ENCODE data around the gene CCNY. TPM values are rescaled to one million over a fixed set of nuclear protein-coding genes. Genes with fewer than 3 reads are reported as not detected.
A peak's percentile ranks its signal among the peaks of the same experiment; 100 is the strongest.

Gene CCNY
- total and polyA plus RNA-seq, 3 experiments from 2014 or later, result 15.1 to 65.2 (median 58.4) TPM

DNA sequence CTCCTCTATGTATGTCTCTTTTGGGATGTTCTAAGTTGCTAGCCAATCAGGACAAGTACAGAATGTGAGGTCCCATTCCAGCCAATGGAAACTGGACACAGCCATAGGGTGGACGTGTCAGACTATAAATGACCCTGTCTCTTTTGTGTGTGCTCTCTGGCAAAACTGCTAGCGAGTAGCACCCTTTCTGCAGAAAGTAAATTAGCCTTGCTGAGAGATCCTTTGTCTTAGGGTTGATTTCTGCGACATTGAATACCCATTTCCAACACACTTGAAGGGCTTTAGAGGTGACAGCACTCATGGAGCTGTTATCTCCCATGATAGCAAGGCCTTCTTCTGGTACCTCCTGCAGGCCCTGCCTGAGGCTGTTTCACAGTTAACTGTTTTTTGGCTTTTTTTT lies 107.5 kb downstream of the CCNY start:
- Mint-ChIP-seq H3K36me3 (peaks cover 18 to 39% (median 22%) of the 10 kb centered on the region in 3 donors), H3K27me3 (peaks cover 0 to 1% of the 10 kb centered on the region in 2 donors), H3K4me1 (peaks cover 59 to 75% (median 70%) of the 10 kb centered on the region in 3 donors), H3K9me3 (peaks cover 31 to 60% (median 49%) of the 10 kb centered on the region in 5 donors), H3K4me3 (no peak overlapping the region), H3K27ac (peak overlapping the region in 1 of 8 donors; percentile 24)
- Histone ChIP-seq H3K27me3 (ENCODE audit: insufficient read depth, low read length, poor library complexity, severe bottlenecking) (no peaks in the 10 kb centered on the region), H3K4me3 (ENCODE audit: low read length) (no peak overlapping the region), H3K9me3 (ENCODE audit: low read length) (peaks cover 38% of the 10 kb centered on the region), H3K27ac (ENCODE audit: low read depth, low read length) (no peak overlapping the region), H3K36me3 (ENCODE audit: insufficient read depth, low read length) (no peaks in the 10 kb centered on the region), H3K4me1 (ENCODE audit: insufficient read depth, low read length) (peaks cover 33% of the 10 kb centered on the region)
- POLR2A ChIA-PET, result no interaction called here
- CTCF ChIA-PET, result no interaction called here
- no peak for DNase-seq

DNA sequence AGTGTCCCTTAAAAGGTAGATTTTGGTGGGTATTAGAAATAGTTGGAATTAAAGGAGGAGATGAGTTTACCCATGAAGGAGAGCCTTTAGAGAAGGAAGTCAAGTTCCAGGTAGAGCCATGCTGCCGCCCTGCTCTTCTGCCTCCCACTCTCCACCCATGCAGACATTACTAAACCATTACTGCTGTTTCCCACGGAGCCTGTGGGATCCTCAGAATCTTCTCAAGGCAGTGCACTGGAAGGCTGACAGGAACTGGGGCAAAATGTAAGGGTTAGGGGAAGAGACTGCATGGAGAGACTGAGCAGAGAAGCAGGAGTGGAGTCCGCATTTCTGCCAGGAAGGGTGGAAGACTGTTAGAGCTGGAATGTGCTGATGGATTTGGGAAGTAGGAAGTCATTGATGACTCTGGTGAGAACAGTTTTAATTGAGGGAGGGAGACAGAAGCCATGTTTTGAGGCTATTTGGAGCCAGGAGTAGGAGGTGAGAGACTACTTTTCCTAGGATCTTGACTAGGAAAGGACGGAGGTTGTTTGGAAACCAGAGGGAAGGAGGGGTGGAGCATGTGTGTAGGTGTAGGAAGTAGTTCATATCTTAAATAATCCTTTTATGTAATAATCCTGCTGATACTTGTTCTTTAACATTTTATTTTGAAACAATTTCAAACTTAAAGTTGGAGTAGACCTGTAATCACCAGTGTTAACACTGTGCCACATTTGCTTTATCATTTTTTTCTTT lies 109.0 kb downstream of the CCNY start:
- Mint-ChIP-seq H3K9me3 (peaks cover 22 to 48% (median 40%) of the 10 kb centered on the region in 5 donors), H3K27ac (peak overlapping the region in 4 of 8 donors; percentile 3 to 82 (median 28)), H3K4me1 (peaks cover 68 to 80% (median 78%) of the 10 kb centered on the region in 3 donors), H3K36me3 (peaks cover 12 to 32% (median 13%) of the 10 kb centered on the region in 3 donors), H3K27me3 (no peaks in the 10 kb centered on the region), H3K4me3 (peak overlapping the region in 1 of 7 donors; percentile 11)
- H3K27me3 ChIP-seq (ENCODE audit: insufficient read depth, low read length, poor library complexity, severe bottlenecking), result no peaks in the 10 kb centered on the region
- H3K36me3 ChIP-seq (ENCODE audit: insufficient read depth, low read length), result no peaks in the 10 kb centered on the region
- no peak for DNase-seq
- no peak overlapping the region for H3K27ac ChIP-seq (ENCODE audit: low read depth, low read length)
- peaks cover 35% of the 10 kb centered on the region for H3K9me3 ChIP-seq (ENCODE audit: low read length)
- ChIA-PET CTCF (no interaction called here), POLR2A (no interaction called here)
- H3K4me3 ChIP-seq (ENCODE audit: low read length), result no peak overlapping the region
- peaks cover 48% of the 10 kb centered on the region for H3K4me1 ChIP-seq (ENCODE audit: insufficient read depth, low read length)

DNA sequence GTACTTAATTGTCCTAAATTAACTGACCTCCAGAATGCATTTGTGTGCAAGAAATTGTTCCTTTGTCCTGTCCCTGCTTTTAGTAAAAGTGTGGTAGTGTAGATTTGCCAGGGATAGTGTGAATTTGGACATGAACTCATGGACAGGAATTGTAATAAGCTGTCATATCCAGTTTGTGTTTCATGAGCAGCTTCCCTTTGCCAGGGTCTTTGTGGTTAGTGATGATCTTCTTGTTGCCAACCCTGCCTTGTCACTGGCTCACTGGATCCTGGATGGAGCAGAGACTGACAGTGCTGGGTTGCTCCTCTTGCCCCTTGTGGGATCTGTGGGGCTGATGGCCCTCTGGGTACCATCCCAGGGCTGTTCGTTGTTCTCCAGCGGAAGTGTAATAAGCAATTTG lies 110.1 kb downstream of the CCNY start:
- Histone ChIP-seq H3K4me3 (ENCODE audit: low read length) (no peak overlapping the region), H3K4me1 (ENCODE audit: insufficient read depth, low read length) (peaks cover 59% of the 10 kb centered on the region), H3K27ac (ENCODE audit: low read depth, low read length) (no peak overlapping the region), H3K36me3 (ENCODE audit: insufficient read depth, low read length) (no peaks in the 10 kb centered on the region), H3K27me3 (ENCODE audit: insufficient read depth, low read length, poor library complexity, severe bottlenecking) (no peaks in the 10 kb centered on the region), H3K9me3 (ENCODE audit: low read length) (peaks cover 35% of the 10 kb centered on the region)
- H3K27ac Mint-ChIP-seq, result peak overlapping the region in 3 of 8 donors; percentile 20 to 84 (median 45)
- no peak for DNase-seq
- H3K36me3 Mint-ChIP-seq, result peaks cover 8 to 27% (median 13%) of the 10 kb centered on the region in 3 donors
- peaks cover 22 to 38% (median 35%) of the 10 kb centered on the region in 5 donors for H3K9me3 Mint-ChIP-seq
- H3K4me3 Mint-ChIP-seq, result peak overlapping the region in 1 of 7 donors; percentile 13
- H3K4me1 Mint-ChIP-seq, result peaks cover 70 to 80% (median 78%) of the 10 kb centered on the region in 3 donors
- H3K27me3 Mint-ChIP-seq, result no peaks in the 10 kb centered on the region
- ChIA-PET CTCF (no interaction called here), POLR2A (no interaction called here)

DNA sequence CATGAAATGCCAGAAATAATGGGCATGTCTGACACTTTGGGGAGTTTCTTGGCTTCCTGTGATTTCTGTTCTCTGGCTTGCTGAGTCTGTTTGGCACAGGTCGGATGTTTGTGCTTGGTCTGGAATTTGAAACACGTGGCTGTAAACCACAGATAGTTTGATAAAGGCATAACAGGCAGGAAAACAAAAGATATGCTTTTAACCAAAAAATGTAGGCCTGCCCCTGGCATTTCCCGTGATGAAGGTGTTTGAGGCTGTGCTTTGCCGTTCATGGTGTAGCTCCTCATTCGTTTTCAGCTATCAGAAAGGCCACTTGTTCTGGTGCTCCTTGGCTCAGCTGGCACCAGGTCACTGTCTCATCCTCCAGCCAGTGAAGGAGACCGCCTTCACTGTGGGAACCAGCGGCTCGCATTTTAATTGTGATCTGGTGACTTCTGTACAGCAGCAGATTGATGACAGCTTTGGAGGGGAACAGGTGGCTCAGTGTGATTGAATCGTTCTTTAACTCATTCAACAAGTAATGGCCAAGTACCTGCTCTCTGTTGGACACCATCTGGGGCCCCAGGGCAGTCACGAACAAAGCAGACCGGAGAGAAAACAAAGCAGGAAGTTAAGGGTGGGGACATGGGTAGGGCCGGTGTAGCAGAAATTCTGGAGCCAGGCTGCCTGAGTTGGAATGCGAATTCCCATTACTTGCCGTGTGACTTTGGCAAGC lies 111.5 kb downstream of the CCNY start:
- Histone ChIP-seq H3K4me3 (ENCODE audit: low read length) (peak overlapping the region; percentile 2), H3K27ac (ENCODE audit: low read depth, low read length) (no peak overlapping the region), H3K27me3 (ENCODE audit: insufficient read depth, low read length, poor library complexity, severe bottlenecking) (no peaks in the 10 kb centered on the region), H3K36me3 (ENCODE audit: insufficient read depth, low read length) (no peaks in the 10 kb centered on the region), H3K4me1 (ENCODE audit: insufficient read depth, low read length) (peaks cover 67% of the 10 kb centered on the region), H3K9me3 (ENCODE audit: low read length) (peaks cover 24% of the 10 kb centered on the region)
- Mint-ChIP-seq H3K9me3 (peaks cover 13 to 26% (median 23%) of the 10 kb centered on the region in 5 donors), H3K27me3 (no peaks in the 10 kb centered on the region), H3K4me3 (peak overlapping the region; percentile 19 to 83 (median 57)), H3K4me1 (peaks cover 74 to 82% (median 81%) of the 10 kb centered on the region in 3 donors), H3K27ac (peak overlapping the region; percentile 68 to 89 (median 78)), H3K36me3 (peaks cover 4 to 17% (median 9%) of the 10 kb centered on the region in 3 donors)
- ChIA-PET CTCF (no interaction called here), POLR2A (no interaction called here)
- DNase-seq, result peak in 2 of 5 donors; percentile 24 to 67

DNA sequence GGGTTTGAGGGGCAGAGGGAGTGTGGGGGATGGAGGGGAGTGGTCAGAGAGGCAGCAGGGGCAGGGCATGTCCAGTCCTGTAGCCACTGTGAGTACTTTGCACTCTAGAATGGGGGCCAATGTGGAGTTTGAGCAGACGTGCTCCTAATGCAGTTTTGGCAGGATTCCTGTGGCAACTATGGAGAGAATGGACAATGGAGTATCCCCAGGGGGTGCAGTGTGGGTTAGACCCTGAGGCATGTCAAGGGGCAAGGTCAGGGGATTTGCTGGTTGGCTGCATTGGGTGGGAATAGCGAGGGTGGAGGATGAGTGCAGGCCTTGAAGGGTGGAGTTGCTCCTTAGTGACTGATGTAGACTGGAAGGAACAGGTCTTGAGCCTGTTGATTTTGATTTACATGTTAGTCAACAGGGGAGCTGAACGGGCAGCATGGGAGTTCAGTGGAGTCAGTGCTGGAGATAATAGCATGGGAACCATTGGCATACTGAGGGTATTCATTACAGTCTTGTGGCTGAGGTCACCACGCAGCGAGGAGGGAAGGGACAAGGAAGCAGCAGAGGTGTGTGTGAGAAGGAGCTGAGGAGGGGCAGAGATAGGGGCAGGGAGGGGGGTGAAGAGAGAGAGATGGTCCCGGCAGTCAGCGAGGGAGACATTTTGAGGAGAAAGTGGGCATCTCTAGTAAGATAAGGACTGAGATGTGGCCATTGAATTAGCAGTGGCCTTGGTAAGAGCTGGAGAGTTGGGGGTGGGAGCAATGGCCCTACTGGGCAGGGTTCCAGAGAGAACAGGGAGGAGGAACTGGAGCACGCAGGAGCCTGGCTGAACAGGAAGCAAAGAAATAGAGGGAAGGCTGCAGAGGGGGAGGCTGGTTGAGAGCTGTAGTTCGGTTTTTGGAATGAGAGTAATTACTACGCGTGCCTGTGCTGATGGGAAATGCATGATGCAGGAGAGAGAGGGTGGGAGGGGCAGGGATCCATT lies 112.7 kb downstream of the CCNY start:
- Histone ChIP-seq H3K36me3 (ENCODE audit: insufficient read depth, low read length) (no peaks in the 10 kb centered on the region), H3K27ac (ENCODE audit: low read depth, low read length) (no peak overlapping the region), H3K27me3 (ENCODE audit: insufficient read depth, low read length, poor library complexity, severe bottlenecking) (no peaks in the 10 kb centered on the region), H3K4me3 (ENCODE audit: low read length) (no peak overlapping the region), H3K9me3 (ENCODE audit: low read length) (peaks cover 15% of the 10 kb centered on the region), H3K4me1 (ENCODE audit: insufficient read depth, low read length) (peaks cover 67% of the 10 kb centered on the region)
- Mint-ChIP-seq H3K27me3 (no peaks in the 10 kb centered on the region), H3K9me3 (peaks cover 4 to 17% (median 13%) of the 10 kb centered on the region in 5 donors), H3K36me3 (peaks cover 6 to 10% (median 7%) of the 10 kb centered on the region in 3 donors), H3K4me3 (peak overlapping the region in 6 of 7 donors; percentile 22 to 74 (median 52)), H3K4me1 (peaks cover 79 to 88% (median 81%) of the 10 kb centered on the region in 3 donors), H3K27ac (peak overlapping the region in 7 of 8 donors; percentile 35 to 94 (median 78))
- CTCF ChIA-PET, result no interaction called here
- no peak for DNase-seq
- POLR2A ChIA-PET, result no interaction called here

DNA sequence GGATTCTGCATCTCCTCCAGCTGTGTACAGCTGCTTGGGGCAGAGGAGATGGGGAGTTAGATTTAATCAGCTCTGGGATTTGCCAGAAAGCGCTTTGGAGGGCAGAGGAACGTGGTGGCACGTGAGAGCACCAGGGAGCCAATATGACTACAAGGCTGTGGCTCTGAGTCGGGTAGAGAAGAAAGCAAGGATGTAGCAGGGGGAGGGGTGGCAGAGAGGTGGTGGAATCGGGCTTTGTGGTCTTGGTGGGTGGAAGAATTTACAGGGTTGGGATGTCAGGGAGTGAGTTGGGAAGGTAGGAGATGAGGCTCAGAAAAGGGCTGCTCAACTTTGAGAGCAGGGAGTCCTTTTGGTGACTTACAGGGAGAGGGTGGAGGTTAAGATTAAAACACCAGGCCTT lies 113.6 kb downstream of the CCNY start:
- Histone ChIP-seq H3K9me3 (ENCODE audit: low read length) (peaks cover 6% of the 10 kb centered on the region), H3K4me3 (ENCODE audit: low read length) (no peak overlapping the region), H3K27me3 (ENCODE audit: insufficient read depth, low read length, poor library complexity, severe bottlenecking) (no peaks in the 10 kb centered on the region), H3K27ac (ENCODE audit: low read depth, low read length) (no peak overlapping the region), H3K4me1 (ENCODE audit: insufficient read depth, low read length) (peaks cover 73% of the 10 kb centered on the region), H3K36me3 (ENCODE audit: insufficient read depth, low read length) (no peaks in the 10 kb centered on the region)
- Mint-ChIP-seq H3K9me3 (peaks cover 0 to 8% (median 4%) of the 10 kb centered on the region in 5 donors), H3K4me3 (peak overlapping the region in 4 of 7 donors; percentile 3 to 52 (median 30)), H3K4me1 (peaks cover 76 to 84% (median 79%) of the 10 kb centered on the region in 3 donors), H3K27ac (peak overlapping the region in 5 of 8 donors; percentile 5 to 75 (median 70)), H3K36me3 (peaks cover 4% of the 10 kb centered on the region in 3 donors), H3K27me3 (no peaks in the 10 kb centered on the region)
- DNase-seq, result no peak
- POLR2A ChIA-PET, result no interaction called here
- CTCF ChIA-PET, result no interaction called here

DNA sequence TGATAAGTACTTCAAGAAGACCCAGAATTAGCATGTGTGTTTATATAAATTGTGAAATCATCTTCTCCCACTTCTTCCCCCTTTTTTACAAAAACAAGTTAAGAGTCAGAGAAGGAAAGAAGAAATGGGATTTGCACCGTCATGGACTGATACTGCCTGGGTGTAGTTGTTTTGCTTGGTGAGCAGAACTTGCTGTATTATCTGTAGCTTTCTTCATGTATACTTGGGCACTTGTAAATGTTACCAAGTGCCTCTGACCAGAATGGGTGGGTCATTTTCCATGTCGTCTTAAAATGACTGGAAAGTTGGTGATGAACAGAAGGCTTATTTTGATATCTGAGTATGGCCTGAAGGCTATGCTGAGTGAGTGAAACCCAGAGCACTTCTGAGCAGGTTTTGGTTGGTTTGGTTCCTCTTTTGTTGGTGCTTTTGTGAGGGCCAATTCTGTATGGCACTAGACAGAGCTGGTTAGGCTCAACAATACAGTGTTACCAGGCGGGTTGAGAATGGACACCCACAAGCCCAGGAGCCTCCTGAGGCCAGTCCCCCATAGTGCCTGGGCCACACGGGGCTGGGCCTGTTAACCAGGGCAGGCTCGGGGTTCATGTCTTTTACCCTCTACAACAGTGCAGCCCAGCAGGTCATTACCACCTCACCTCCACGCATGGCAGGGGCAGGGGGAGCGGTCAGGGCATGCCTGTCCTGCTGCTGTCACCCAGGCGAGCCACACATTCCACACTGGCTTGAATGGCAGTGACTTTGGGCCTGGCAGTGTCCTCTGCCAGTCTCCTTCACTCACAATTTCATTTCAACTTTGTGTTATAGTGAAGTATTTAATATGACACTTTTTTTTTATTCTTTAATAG lies 115.1 kb downstream of the CCNY start:
- Histone ChIP-seq H3K9me3 (ENCODE audit: low read length) (no peaks in the 10 kb centered on the region), H3K4me3 (ENCODE audit: low read length) (no peak overlapping the region), H3K27ac (ENCODE audit: low read depth, low read length) (peak overlapping the region; percentile 40), H3K36me3 (ENCODE audit: insufficient read depth, low read length) (no peaks in the 10 kb centered on the region), H3K27me3 (ENCODE audit: insufficient read depth, low read length, poor library complexity, severe bottlenecking) (no peaks in the 10 kb centered on the region), H3K4me1 (ENCODE audit: insufficient read depth, low read length) (peaks cover 76% of the 10 kb centered on the region)
- Mint-ChIP-seq H3K9me3 (peaks cover 0 to 3% (median 0%) of the 10 kb centered on the region in 5 donors), H3K4me3 (no peak overlapping the region), H3K36me3 (peaks cover 0 to 3% (median 2%) of the 10 kb centered on the region in 3 donors), H3K27me3 (no peaks in the 10 kb centered on the region), H3K4me1 (peaks cover 62 to 77% (median 69%) of the 10 kb centered on the region in 3 donors), H3K27ac (peak overlapping the region in 3 of 8 donors; percentile 23 to 48 (median 24))
- CTCF ChIA-PET, result no interaction called here
- DNase-seq, result no peak
- POLR2A ChIA-PET, result no interaction called here

All from CD8-positive, alpha-beta memory T cell (primary cell).